ENCODE results near the gene BNIP1.
A peak's percentile ranks its signal among the peaks of the same experiment; 100 is the strongest.
"Not testable (repeated sequence)": the region's sequence is repeated elsewhere in the genome, so short reads cannot be mapped to it uniquely, and the experiment has no call there.

Gene BNIP1, protein sequence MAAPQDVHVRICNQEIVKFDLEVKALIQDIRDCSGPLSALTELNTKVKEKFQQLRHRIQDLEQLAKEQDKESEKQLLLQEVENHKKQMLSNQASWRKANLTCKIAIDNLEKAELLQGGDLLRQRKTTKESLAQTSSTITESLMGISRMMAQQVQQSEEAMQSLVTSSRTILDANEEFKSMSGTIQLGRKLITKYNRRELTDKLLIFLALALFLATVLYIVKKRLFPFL
- 15.6 to 24.6 (median 17.8) reads per million in 3 donors for total RNA-seq

DNA sequence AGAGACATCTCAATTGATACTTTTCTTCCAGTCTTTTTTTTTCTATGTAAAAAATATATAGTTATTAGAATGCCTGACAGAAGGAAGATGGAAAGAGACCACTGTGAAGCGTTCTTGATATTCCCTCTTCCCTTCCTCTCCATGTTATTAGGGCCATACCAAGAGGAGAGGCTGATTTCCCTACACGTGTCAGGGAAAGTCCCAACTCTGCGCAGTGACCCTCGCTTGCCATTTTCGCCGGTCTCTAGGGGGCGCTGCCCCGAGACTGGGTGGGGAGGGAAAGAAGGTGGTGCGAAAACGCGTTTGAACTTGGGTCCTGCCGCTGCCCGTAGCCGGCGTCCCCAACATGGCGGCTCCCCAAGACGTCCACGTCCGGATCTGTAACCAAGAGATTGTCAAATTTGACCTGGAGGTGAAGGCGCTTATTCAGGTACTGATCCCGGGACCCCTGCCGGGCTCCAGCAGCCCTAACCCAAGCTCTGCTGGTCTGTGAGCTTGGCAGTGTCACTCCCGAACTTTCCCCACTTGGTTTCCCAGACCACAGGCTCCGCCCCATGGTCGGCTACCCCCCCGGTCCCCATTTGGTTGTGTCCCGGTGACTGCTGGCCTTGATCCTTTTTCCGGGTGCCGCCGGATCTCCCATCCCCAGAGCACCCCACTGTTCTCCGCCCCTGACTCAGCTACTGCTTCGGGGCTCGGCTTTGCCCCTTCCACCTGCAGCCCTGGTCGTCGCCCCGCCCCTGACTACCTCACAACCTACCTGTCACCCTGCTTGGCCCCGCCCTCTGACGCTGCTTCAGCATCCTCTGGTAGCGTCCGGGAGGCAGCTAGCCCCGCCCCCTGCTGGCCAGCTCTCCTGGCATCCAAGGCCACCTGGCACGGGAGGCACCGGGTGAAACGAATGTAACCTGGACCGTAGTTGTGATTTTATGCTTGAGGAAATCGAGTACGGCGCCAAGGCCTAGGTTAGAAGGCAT lies at the start of gene BNIP1:
BNIP1 (plus strand) TSS at position 332 of the 977 bp plus-strand sequence; CDS start at position 347, 15 bp downstream.
- Histone ChIP-seq H3K27me3 (replicated peaks; ENCODE audit: control insufficient read depth, insufficient read depth, low read length, poor library complexity, severe bottlenecking) (no peaks in the 10 kb centered on the region), H3K4me3 (ENCODE audit: insufficient read depth, low read depth, low read length, poor library complexity, severe bottlenecking) (peak within 1 kb of the TSS; percentile 100), H3K4me1 (ENCODE audit: control insufficient read depth, insufficient read depth, low read length, poor library complexity, severe bottlenecking) (peaks cover 6% of the 10 kb centered on the region), H3K36me3 (ENCODE audit: control insufficient read depth, insufficient read depth, low read length) (peaks cover 16% of the 10 kb centered on the region), H3K27ac (ENCODE audit: insufficient read depth, low read length, poor library complexity, severe bottlenecking) (peak within 1 kb of the TSS; percentile 98), H3K9me3 (ENCODE audit: control insufficient read depth, low read length) (no peaks in the 10 kb centered on the region)
- peak; percentile 91 to 97 (median 91) for DNase-seq

DNA sequence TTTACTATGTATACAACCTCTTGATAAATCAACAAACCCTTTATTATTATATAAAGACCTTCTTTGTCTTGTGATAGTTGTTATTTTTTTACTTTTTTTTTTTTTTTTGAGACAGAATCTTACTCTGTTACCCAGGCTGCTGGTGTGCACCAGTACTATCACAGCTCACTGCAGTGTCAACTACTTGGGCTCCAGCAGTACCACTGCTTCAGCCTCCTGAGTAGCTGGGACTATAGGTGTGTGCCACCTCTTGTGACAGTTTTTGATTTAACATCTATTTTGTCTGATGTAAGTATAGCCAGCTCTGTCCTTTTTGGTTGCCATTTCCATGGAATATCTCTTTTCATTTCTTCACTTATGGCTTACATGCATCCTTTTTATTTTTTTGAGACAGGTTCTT lies 45.5 kb upstream of the BNIP1 start:
- peaks cover 7% of the 10 kb centered on the region for H3K4me1 ChIP-seq (ENCODE audit: control insufficient read depth, insufficient read depth, low read length, poor library complexity, severe bottlenecking)
- no peak for DNase-seq
- H3K4me3 ChIP-seq (ENCODE audit: insufficient read depth, low read depth, low read length, poor library complexity, severe bottlenecking) = no peak overlapping the region
- no peaks in the 10 kb centered on the region for H3K27me3 ChIP-seq (replicated peaks; ENCODE audit: control insufficient read depth, insufficient read depth, low read length, poor library complexity, severe bottlenecking)
- no peaks in the 10 kb centered on the region for H3K9me3 ChIP-seq (ENCODE audit: control insufficient read depth, low read length)
- H3K27ac ChIP-seq (ENCODE audit: insufficient read depth, low read length, poor library complexity, severe bottlenecking) = no peak overlapping the region
- peaks cover 22% of the 10 kb centered on the region for H3K36me3 ChIP-seq (ENCODE audit: control insufficient read depth, insufficient read depth, low read length)

DNA sequence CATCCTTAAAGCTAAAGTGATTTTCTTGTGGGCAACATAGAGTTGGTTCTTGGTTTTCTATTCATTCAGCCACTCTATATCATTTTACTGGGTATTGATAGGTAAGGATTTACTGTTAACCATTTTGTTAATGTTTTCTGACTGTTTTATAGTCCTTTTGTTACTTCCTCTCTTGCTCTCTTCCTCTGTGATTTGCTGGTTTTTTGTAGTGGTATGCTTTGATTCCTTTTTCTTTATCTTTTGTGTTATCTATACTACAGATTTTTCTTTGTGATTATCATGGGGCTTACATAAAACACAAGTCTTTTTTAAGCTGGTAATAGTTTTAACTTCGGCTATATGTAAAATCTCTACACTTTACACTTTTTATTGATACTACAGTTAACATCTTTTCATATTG lies 44.9 kb upstream of the BNIP1 start:
- no peaks in the 10 kb centered on the region for H3K27me3 ChIP-seq (replicated peaks; ENCODE audit: control insufficient read depth, insufficient read depth, low read length, poor library complexity, severe bottlenecking)
- no peaks in the 10 kb centered on the region for H3K9me3 ChIP-seq (ENCODE audit: control insufficient read depth, low read length)
- DNase-seq = no peak
- no peak overlapping the region for H3K4me3 ChIP-seq (ENCODE audit: insufficient read depth, low read depth, low read length, poor library complexity, severe bottlenecking)
- peaks cover 7% of the 10 kb centered on the region for H3K4me1 ChIP-seq (ENCODE audit: control insufficient read depth, insufficient read depth, low read length, poor library complexity, severe bottlenecking)
- no peak overlapping the region for H3K27ac ChIP-seq (ENCODE audit: insufficient read depth, low read length, poor library complexity, severe bottlenecking)
- peaks cover 22% of the 10 kb centered on the region for H3K36me3 ChIP-seq (ENCODE audit: control insufficient read depth, insufficient read depth, low read length)

DNA sequence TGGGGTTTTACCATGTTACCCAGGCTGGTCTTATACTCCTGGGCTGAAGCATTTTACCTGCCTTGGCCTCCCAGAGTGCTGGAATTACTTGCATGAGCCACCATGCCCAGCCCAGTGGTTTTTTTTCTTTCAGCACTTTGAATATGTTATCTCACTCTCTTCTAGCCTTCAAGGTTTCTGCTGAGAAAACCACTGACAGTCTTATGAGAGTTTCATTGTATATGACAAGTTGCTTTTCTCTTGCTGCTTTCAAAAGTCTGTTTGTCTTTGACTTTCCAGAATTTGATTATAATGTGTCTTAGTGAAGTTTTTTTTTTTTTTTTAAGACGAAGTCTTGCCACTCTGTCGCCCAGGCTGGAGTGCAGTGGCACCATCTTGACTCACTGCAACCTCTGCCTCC lies 43.1 kb upstream of the BNIP1 start:
- peaks cover 7% of the 10 kb centered on the region for H3K4me1 ChIP-seq (ENCODE audit: control insufficient read depth, insufficient read depth, low read length, poor library complexity, severe bottlenecking)
- no peaks in the 10 kb centered on the region for H3K9me3 ChIP-seq (ENCODE audit: control insufficient read depth, low read length)
- H3K36me3 ChIP-seq (ENCODE audit: control insufficient read depth, insufficient read depth, low read length) = peaks cover 22% of the 10 kb centered on the region
- H3K4me3 ChIP-seq (ENCODE audit: insufficient read depth, low read depth, low read length, poor library complexity, severe bottlenecking) = no peak overlapping the region
- no peaks in the 10 kb centered on the region for H3K27me3 ChIP-seq (replicated peaks; ENCODE audit: control insufficient read depth, insufficient read depth, low read length, poor library complexity, severe bottlenecking)
- no peak overlapping the region for H3K27ac ChIP-seq (ENCODE audit: insufficient read depth, low read length, poor library complexity, severe bottlenecking)
- DNase-seq = no peak

DNA sequence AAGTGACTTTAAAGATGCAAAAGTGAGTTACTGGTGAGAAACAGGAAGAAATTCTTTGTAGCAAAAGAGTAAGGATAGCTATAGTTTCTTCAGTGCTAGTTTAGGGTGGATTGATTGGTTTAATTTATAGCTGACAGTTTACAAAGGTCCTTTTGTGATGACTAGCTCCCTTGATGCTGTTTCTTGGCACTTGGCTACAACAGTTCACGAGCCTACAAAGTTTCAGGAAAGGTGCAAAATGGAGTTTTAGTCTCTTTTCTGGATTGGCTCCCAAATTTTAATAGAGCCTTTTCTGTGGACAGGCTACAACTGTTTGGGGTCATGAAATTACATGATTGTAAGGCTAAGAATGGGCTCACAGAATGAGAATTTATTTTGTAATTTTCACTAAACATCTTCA lies 40.9 kb upstream of the BNIP1 start:
- H3K4me3 ChIP-seq (ENCODE audit: insufficient read depth, low read depth, low read length, poor library complexity, severe bottlenecking) = no peak overlapping the region

DNA sequence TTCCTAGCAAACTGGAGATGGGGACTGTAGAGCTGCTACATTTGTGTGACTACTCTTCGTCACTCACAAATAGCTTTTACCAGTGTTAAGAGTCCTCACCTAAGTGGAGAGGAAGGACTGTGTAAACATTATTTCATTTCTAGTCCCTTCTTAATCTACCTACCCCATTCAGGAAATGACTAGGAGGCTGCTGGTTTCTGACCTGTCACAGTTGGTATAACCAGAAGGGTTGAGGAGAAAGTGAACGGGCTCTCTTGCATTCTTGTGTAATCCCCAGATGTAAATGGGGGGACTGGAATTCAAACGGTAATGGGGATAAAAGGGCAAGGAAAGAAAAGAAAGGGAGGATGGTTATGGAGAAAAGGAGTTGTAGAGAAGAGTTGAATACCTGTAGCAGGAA lies 35.4 kb upstream of the BNIP1 start:
- no peak for DNase-seq
- H3K27me3 ChIP-seq (replicated peaks; ENCODE audit: control insufficient read depth, insufficient read depth, low read length, poor library complexity, severe bottlenecking) = no peaks in the 10 kb centered on the region

More for the DNA sequence above, 40.9 kb upstream of the BNIP1 start:
- Histone ChIP-seq H3K4me1 (ENCODE audit: control insufficient read depth, insufficient read depth, low read length, poor library complexity, severe bottlenecking) (peaks cover 7% of the 10 kb centered on the region), H3K36me3 (ENCODE audit: control insufficient read depth, insufficient read depth, low read length) (peaks cover 24% of the 10 kb centered on the region), H3K27me3 (replicated peaks; ENCODE audit: control insufficient read depth, insufficient read depth, low read length, poor library complexity, severe bottlenecking) (no peaks in the 10 kb centered on the region), H3K9me3 (ENCODE audit: control insufficient read depth, low read length) (no peaks in the 10 kb centered on the region), H3K27ac (ENCODE audit: insufficient read depth, low read length, poor library complexity, severe bottlenecking) (no peak overlapping the region)
- DNase-seq = no peak

DNA sequence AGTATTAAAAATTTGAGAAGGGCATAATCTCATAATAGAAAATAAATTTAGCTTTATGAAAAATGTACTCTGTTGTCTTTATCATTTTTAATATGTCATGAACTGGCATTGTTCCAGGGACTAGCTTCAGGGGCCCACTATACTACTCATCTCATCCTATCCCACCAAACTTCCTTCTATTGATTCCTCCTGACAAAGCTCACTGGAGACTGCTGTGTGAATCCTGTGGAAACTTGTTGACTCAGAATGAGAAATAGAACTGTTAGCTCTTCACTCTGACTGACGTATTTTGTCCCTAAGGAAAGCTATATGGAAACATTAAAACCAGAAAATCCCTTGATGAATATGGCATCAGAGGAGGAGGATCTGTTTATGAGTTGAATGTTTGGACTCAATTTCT lies 29.8 kb upstream of the BNIP1 start:
- no peak for DNase-seq
- H3K36me3 ChIP-seq (ENCODE audit: control insufficient read depth, insufficient read depth, low read length) = peaks cover 49% of the 10 kb centered on the region
- H3K4me3 ChIP-seq (ENCODE audit: insufficient read depth, low read depth, low read length, poor library complexity, severe bottlenecking) = no peak overlapping the region
- H3K4me1 ChIP-seq (ENCODE audit: control insufficient read depth, insufficient read depth, low read length, poor library complexity, severe bottlenecking) = no peaks in the 10 kb centered on the region
- H3K27me3 ChIP-seq (replicated peaks; ENCODE audit: control insufficient read depth, insufficient read depth, low read length, poor library complexity, severe bottlenecking) = no peaks in the 10 kb centered on the region
- no peaks in the 10 kb centered on the region for H3K9me3 ChIP-seq (ENCODE audit: control insufficient read depth, low read length)
- no peak overlapping the region for H3K27ac ChIP-seq (ENCODE audit: insufficient read depth, low read length, poor library complexity, severe bottlenecking)

More for the DNA sequence above, 35.4 kb upstream of the BNIP1 start:
- no peaks in the 10 kb centered on the region for H3K4me1 ChIP-seq (ENCODE audit: control insufficient read depth, insufficient read depth, low read length, poor library complexity, severe bottlenecking)
- peaks cover 36% of the 10 kb centered on the region for H3K36me3 ChIP-seq (ENCODE audit: control insufficient read depth, insufficient read depth, low read length)
- H3K27ac ChIP-seq (ENCODE audit: insufficient read depth, low read length, poor library complexity, severe bottlenecking) = no peak overlapping the region
- H3K4me3 ChIP-seq (ENCODE audit: insufficient read depth, low read depth, low read length, poor library complexity, severe bottlenecking) = no peak overlapping the region
- H3K9me3 ChIP-seq (ENCODE audit: control insufficient read depth, low read length) = no peaks in the 10 kb centered on the region

DNA sequence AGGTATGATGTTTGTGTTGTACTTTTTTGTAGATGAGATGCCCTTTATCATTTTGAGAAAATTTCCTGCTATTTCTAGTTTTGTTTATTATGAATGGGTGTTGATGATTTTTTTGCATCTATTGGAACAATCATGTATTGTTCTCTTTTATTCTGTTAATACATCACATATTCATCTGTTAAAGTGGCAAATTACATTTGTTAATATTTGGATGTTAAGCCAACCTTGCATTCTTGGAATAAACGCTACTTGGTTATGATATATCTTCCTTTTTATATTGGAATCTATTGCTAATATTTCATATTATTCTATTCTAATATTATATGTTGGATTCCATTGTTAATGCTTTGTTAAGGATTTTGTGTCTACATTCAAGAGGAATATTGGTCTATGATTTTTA lies 24.6 kb upstream of the BNIP1 start:
- Histone ChIP-seq H3K36me3 (ENCODE audit: control insufficient read depth, insufficient read depth, low read length) (peaks cover 40% of the 10 kb centered on the region), H3K9me3 (ENCODE audit: control insufficient read depth, low read length) (no peaks in the 10 kb centered on the region), H3K27me3 (replicated peaks; ENCODE audit: control insufficient read depth, insufficient read depth, low read length, poor library complexity, severe bottlenecking) (no peaks in the 10 kb centered on the region), H3K4me3 (ENCODE audit: insufficient read depth, low read depth, low read length, poor library complexity, severe bottlenecking) (no peak overlapping the region), H3K4me1 (ENCODE audit: control insufficient read depth, insufficient read depth, low read length, poor library complexity, severe bottlenecking) (no peaks in the 10 kb centered on the region), H3K27ac (ENCODE audit: insufficient read depth, low read length, poor library complexity, severe bottlenecking) (no peak overlapping the region)
- no peak for DNase-seq

DNA sequence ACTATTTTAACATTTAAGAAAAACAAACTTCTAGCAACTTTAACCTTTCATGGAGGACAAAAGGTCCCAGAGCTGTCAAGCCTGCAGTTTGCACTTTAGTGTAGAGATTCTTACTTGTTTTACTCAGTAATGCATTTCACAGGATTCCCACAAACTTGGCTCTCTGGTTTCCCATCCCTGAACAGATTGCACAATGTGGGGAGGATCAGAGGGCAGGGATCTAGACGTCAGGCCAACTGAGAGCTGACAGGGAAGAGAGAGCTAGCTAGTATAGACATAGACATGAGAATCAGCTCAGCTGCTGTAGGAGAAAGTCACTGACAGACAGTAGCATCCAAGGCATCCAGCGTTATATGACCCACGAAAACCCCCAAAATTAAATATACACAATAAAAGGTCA lies 20.9 kb upstream of the BNIP1 start:
- no peak for DNase-seq
- Histone ChIP-seq H3K27me3 (replicated peaks; ENCODE audit: control insufficient read depth, insufficient read depth, low read length, poor library complexity, severe bottlenecking) (no peaks in the 10 kb centered on the region), H3K27ac (ENCODE audit: insufficient read depth, low read length, poor library complexity, severe bottlenecking) (no peak overlapping the region), H3K4me1 (ENCODE audit: control insufficient read depth, insufficient read depth, low read length, poor library complexity, severe bottlenecking) (no peaks in the 10 kb centered on the region), H3K36me3 (ENCODE audit: control insufficient read depth, insufficient read depth, low read length) (peaks cover 27% of the 10 kb centered on the region), H3K9me3 (ENCODE audit: control insufficient read depth, low read length) (no peaks in the 10 kb centered on the region), H3K4me3 (ENCODE audit: insufficient read depth, low read depth, low read length, poor library complexity, severe bottlenecking) (no peak overlapping the region)

DNA sequence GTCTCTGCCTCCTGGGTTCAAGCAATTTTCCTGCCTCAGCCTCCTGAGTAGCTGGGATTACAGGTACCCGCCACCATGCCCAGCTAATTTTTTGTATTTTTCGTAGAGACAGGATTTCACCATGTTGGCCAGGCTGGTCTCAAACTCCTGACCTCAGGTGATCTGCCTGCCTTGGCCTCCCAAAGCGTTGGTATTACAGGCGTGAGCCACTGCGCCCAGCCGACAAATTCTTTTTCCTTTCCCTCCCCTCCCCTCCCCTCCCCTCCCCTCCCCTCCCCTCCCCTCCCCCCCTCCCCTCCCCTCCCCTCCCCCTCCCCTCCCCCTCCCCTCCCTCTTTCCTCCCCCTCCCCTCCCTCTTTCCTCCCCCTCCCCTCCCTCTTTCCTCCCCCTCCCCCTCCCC lies 12.2 kb upstream of the BNIP1 start:
- H3K4me1 ChIP-seq (ENCODE audit: control insufficient read depth, insufficient read depth, low read length, poor library complexity, severe bottlenecking); H3K4me3 ChIP-seq (ENCODE audit: insufficient read depth, low read depth, low read length, poor library complexity, severe bottlenecking); H3K9me3 ChIP-seq (ENCODE audit: control insufficient read depth, low read length); DNase-seq; H3K27ac ChIP-seq (ENCODE audit: insufficient read depth, low read length, poor library complexity, severe bottlenecking); H3K27me3 ChIP-seq (replicated peaks; ENCODE audit: control insufficient read depth, insufficient read depth, low read length, poor library complexity, severe bottlenecking): not testable (repeated sequence)
- peaks cover 23% of the 10 kb centered on the region for H3K36me3 ChIP-seq (ENCODE audit: control insufficient read depth, insufficient read depth, low read length)

Data from effector memory CD4-positive, alpha-beta T cell (primary cell).